Fibroblast of lung (primary cell): ENCODE results near the gene SDK2. TPM values are rescaled to one million over a fixed set of nuclear protein-coding genes. Genes with fewer than 3 reads are reported as not detected.

ENCODE experiments used
- DNase-seq, 2 donors: peaks; one replicate each; pipeline versions ENCODE4 v3.0.0 to v3.0.0-alpha.2; 2010; ENCODE audit warnings: low read depth in 2 of 2
- H2AFZ ChIP-seq: 2 replicates; pipeline ENCODE4 v1.5.1; 2012; ENCODE audit warnings: low read length, control low read depth, inconsistent platforms
- H3K27ac ChIP-seq: 2 replicates; pipeline ENCODE4 v1.5.1; 2011; ENCODE audit warnings: low read length, control low read depth; ENCODE audit not compliant: insufficient read depth
- H3K27me3 ChIP-seq: 2 replicates; pipeline ENCODE4 v1.5.1; 2011; ENCODE audit warnings: mild to moderate bottlenecking, low read length; ENCODE audit not compliant: control insufficient read depth, insufficient read depth
- H3K36me3 ChIP-seq: 2 replicates; pipeline ENCODE4 v1.5.1; 2011; ENCODE audit warnings: low read length; ENCODE audit not compliant: control insufficient read depth, insufficient read depth
- H3K4me1 ChIP-seq: 2 replicates; pipeline ENCODE4 v1.5.1; 2011; ENCODE audit warnings: low read length; ENCODE audit not compliant: control insufficient read depth, insufficient read depth; ENCODE audit errors: extremely low read depth
- H3K4me2 ChIP-seq: 2 replicates; pipeline ENCODE4 v1.5.1; 2011; ENCODE audit warnings: low read length, control low read depth; ENCODE audit not compliant: insufficient read depth; ENCODE audit errors: extremely low read depth
- H3K4me3 ChIP-seq, 4 experiments: fragments of 200-600 bp in 1 of 4; sonication (generic) in 1 of 4; replicated peaks in 1 of 4; 2 replicates each; pipeline ENCODE4 v1.5.1; 2011 to 2016; ENCODE audit warnings: low read length in 4 of 4, low read depth in 3 of 4, mild to moderate bottlenecking in 3 of 4, control low read depth in 2 of 4, inconsistent platforms in 1 of 4, mixed read lengths in 1 of 4; ENCODE audit not compliant: insufficient read depth in 1 of 4; ENCODE audit errors: control extremely low read depth in 1 of 4
- H3K79me2 ChIP-seq: 2 replicates; pipeline ENCODE4 v1.5.1; 2012; ENCODE audit warnings: mild to moderate bottlenecking, low read length, inconsistent platforms; ENCODE audit not compliant: control insufficient read depth, insufficient read depth
- H3K9ac ChIP-seq: 2 replicates; pipeline ENCODE4 v1.5.1; 2011; ENCODE audit warnings: mild to moderate bottlenecking, low read length, control low read depth; ENCODE audit not compliant: insufficient read depth
- H3K9me3 ChIP-seq: 2 replicates; pipeline ENCODE4 v1.5.1; 2012; ENCODE audit warnings: low read depth, low read length; ENCODE audit not compliant: control insufficient read depth, insufficient read depth
- H4K20me1 ChIP-seq: 2 replicates; pipeline ENCODE4 v1.5.1; 2011; ENCODE audit warnings: low read length; ENCODE audit not compliant: control insufficient read depth, insufficient read depth; ENCODE audit errors: extremely low read depth
- CTCF ChIP-seq, 2 donors: IDR thresholded peaks in 1 of 2; conservative IDR thresholded peaks in 1 of 2; 1 replicate in 1 of 2; 2 replicates in 1 of 2; pipeline ENCODE4 v1.5.1; 2011 to 2012; ENCODE audit warnings: low read length in 2 of 2, control low read depth in 1 of 2, inconsistent platforms in 1 of 2, low read depth in 1 of 2, mild to moderate bottlenecking in 1 of 2
- EZH2 ChIP-seq: IDR thresholded peaks from 2 replicates; pipeline ENCODE4 v1.5.1; 2012; ENCODE audit warnings: low read length, control low read depth, mild to moderate bottlenecking; ENCODE audit errors: missing control alignments
- polyA plus RNA-seq, 2 donors: library from polyadenylated mRNA; depleted of rRNA in 1 of 2; stranded (reverse) in 1 of 2; unstranded in 1 of 2; fragments of >200 nt; gene quantifications; 2 replicates each; pipeline ENCODE4 v1.2.1, GENCODE V29; 2011 to 2012; ENCODE audit warnings: missing spikeins in 1 of 2
- total RNA-seq: library from RNA; depleted of rRNA; stranded (reverse); fragments of >200 nt; gene quantifications from 2 replicates; pipeline ENCODE4 v1.2.1, GENCODE V29; 2014

SDK2 gene
- total and polyA plus RNA-seq, 2 donors (not counting 1 experiment from before 2014, with no cell fraction given), result under 0.01 to 0.01 TPM

GRCh38 chr17:73301369-73301768, 342.9 kb downstream of the SDK2 start:
- Histone ChIP-seq H3K36me3 (no peaks in the 10 kb centered on the region), H3K27ac (no peak overlapping the region), H3K4me2 (no peak overlapping the region), H3K27me3 (no peaks in the 10 kb centered on the region), H3K4me1 (peaks cover 29% of the 10 kb centered on the region), H3K4me3 (no peak overlapping the region), H3K9ac (no peak overlapping the region), H4K20me1 (no peaks in the 10 kb centered on the region), H2AFZ (no peak overlapping the region), H3K79me2 (peaks cover 72% of the 10 kb centered on the region), H3K9me3 (no peaks in the 10 kb centered on the region)
- DNase-seq, result no peak
- TF ChIP-seq CTCF (conservative IDR thresholded peaks at IDR 0.05 in 1 of 2, IDR thresholded peaks at IDR 0.05 in 1 of 2; ENCODE audit: low read depth in 1 of 2, low read length in 2 of 2), result no peak
- TF ChIP-seq EZH2, result no peak

GRCh38 chr17:73300392-73300791, 343.9 kb downstream of the SDK2 start:
- H3K4me3 ChIP-seq, result no peak overlapping the region
- no peaks in the 10 kb centered on the region for H3K27me3 ChIP-seq
- no peak overlapping the region for H3K9ac ChIP-seq
- H3K36me3 ChIP-seq, result no peaks in the 10 kb centered on the region
- no peaks in the 10 kb centered on the region for H3K9me3 ChIP-seq
- H3K4me1 ChIP-seq, result peaks cover 20% of the 10 kb centered on the region
- DNase-seq, result peak in 1 of 2 donors; percentile 52
- no peak overlapping the region for H2AFZ ChIP-seq
- no peak overlapping the region for H3K27ac ChIP-seq
- TF ChIP-seq CTCF (conservative IDR thresholded peaks at IDR 0.05 in 1 of 2, IDR thresholded peaks at IDR 0.05 in 1 of 2; ENCODE audit: low read depth in 1 of 2, low read length in 2 of 2), result no peak
- TF ChIP-seq EZH2, result no peak
- H3K4me2 ChIP-seq, result no peak overlapping the region
- no peaks in the 10 kb centered on the region for H4K20me1 ChIP-seq
- H3K79me2 ChIP-seq, result peaks cover 68% of the 10 kb centered on the region

GRCh38 chr17:73297934-73298861, 346.0 kb downstream of the SDK2 start:
- H3K9ac ChIP-seq, result no peak overlapping the region
- H2AFZ ChIP-seq, result no peak overlapping the region
- H3K27ac ChIP-seq, result no peak overlapping the region
- no peaks in the 10 kb centered on the region for H3K27me3 ChIP-seq
- no peak overlapping the region for H3K4me3 ChIP-seq
- DNase-seq, result no peak
- TF ChIP-seq CTCF (conservative IDR thresholded peaks at IDR 0.05 in 1 of 2, IDR thresholded peaks at IDR 0.05 in 1 of 2; ENCODE audit: low read depth in 1 of 2, low read length in 2 of 2), result no peak
- no peak for TF ChIP-seq EZH2
- no peaks in the 10 kb centered on the region for H3K36me3 ChIP-seq
- peaks cover 68% of the 10 kb centered on the region for H3K79me2 ChIP-seq
- H3K4me1 ChIP-seq, result peaks cover 17% of the 10 kb centered on the region
- H3K9me3 ChIP-seq, result no peaks in the 10 kb centered on the region
- no peaks in the 10 kb centered on the region for H4K20me1 ChIP-seq
- H3K4me2 ChIP-seq, result no peak overlapping the region
